NCI-H2029 treated with DMSO at 0.1 percent for 48 hours (cell line): ENCODE data around the gene SLC35D3.
"Not testable (repeated sequence)": the region's sequence is repeated elsewhere in the genome, so short reads cannot be mapped to it uniquely, and the experiment has no call there.

Experiments
- DNase-seq: peaks from one replicate; lab custom pipeline; 2025; lab: John Stamatoyannopoulos, UW

Gene SLC35D3

DNA sequence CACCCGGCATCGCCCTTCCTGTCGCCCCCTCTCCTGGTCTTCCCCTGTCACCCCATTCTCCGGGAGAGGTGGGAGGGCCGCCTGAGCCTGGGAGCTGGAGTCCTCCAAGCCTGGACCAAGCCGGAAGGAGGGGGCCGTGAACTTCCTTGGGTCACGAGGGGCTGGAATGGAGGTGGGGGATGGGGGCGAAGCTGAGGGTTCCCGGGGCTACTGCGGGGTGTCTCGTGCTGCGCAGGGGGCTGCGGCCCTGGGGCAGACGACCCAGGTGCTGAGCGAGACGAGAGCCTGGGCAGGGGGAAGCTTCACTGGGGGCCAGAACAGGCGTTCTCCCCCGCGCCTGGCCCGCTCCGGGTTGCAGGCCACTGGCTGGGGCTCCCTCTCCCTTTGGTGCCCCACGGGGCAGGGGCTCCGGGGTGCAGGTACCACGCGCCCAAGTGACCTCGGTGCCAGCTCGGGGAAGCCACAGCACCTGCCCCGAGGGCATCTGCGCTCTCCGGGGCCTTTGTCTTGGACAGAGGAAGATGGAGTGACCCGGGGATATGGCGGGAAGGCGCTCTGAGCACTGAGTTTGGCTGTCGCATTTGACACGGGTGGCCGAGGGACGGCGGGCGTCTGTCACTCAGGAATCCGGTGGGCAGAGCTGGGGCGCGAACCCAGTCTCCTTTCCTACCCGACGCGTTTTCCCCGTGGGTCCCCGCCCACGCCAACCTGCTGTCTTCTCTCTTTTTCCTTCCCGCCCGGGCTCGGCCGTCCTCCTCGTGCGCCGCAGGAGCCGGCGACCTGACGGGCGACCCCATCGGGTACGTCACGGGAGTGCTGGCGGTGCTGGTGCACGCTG lies 1.2 kb downstream of the SLC35D3 start:
- DNase-seq: no peak

DNA sequence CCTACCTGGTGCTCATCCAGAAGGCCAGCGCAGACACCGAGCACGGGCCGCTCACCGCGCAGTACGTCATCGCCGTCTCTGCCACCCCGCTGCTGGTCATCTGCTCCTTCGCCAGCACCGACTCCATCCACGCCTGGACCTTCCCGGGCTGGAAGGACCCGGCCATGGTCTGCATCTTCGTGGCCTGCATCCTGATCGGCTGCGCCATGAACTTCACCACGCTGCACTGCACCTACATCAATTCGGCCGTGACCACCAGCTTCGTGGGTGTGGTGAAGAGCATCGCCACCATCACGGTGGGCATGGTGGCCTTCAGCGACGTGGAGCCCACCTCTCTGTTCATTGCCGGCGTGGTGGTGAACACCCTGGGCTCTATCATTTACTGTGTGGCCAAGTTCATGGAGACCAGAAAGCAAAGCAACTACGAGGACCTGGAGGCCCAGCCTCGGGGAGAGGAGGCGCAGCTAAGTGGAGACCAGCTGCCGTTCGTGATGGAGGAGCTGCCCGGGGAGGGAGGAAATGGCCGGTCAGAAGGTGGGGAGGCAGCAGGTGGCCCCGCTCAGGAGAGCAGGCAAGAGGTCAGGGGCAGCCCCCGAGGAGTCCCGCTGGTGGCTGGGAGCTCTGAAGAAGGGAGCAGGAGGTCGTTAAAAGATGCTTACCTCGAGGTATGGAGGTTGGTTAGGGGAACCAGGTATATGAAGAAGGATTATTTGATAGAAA lies 2.0 kb downstream of the SLC35D3 start:
- DNase-seq: no peak

DNA sequence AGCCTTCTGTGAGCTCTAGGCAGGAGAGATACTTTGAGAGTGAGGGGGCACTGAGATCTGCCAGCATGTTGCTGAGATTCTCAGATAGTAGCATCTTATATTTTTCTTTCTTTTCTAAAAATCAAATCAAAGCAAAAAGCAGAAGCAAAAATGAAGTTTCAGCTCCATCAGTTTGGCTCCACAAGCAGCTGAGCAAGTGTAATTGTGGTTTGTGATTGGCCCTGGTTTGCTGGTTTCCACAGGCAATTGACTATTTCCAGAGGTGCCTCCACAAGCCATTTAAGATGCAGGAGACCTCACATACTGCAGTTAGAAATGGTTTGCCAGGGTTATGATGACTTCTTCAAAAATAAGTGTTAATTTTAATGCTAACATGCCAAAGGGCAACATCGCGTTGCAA lies 4.3 kb downstream of the SLC35D3 start:
- no peak for DNase-seq

DNA sequence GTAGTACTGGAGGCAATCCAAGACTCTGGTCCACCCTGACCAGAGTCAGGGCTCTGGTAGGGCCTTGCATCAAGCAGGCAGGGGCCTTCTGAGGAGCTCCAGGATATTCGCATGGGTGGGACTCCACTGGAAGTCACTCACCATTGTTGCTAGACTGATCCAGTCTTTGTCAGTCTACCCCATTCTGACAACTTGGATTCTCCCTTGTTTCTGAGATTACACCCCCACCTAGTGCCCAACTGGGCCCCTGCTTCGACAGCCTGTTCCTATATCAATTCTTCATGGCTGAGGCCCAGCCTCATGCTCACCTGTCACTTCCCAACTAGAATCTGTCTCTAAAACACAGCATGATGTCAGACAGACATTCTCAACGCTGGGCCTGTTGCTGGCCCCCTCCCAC lies 5.2 kb downstream of the SLC35D3 start:
- no peak for DNase-seq

DNA sequence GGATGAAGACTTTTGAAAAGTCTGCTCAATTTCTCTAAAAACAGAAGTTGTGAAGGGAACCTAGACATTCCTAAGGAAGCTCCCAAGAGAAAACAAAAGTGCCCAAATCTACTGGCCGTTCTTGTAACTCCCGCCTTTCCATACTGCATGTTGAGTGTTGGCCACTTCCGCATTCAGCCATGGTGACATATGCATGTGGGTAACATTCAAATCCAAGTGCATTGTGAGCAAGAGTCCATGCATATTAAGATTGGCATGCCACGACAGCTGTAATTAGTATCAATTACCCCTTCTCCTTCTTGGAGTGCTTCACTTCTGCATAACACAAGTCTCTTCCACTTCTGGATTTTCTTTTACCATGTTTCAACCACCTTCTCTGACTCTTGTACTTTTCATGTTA lies 8.4 kb downstream of the SLC35D3 start:
- no peak for DNase-seq

DNA sequence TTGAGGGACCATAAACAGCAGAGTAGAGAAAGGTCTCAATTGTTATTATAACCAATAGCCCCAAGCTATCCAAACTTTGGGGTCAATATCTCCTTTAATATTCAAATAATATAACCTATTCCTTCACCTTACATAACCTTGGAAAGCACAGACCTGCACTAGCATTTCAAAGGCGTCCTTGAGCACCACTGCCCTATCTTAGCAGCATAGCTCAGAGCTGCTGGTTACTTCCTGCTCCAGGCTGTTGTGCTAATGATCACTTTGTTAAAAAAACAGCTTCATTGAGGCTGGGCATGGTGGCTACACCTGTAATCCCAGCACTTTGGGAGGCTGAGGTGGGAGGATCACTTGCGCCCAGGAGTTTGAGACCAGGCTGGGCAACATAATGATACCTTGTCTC lies 10.5 kb downstream of the SLC35D3 start:
- no peak for DNase-seq

DNA sequence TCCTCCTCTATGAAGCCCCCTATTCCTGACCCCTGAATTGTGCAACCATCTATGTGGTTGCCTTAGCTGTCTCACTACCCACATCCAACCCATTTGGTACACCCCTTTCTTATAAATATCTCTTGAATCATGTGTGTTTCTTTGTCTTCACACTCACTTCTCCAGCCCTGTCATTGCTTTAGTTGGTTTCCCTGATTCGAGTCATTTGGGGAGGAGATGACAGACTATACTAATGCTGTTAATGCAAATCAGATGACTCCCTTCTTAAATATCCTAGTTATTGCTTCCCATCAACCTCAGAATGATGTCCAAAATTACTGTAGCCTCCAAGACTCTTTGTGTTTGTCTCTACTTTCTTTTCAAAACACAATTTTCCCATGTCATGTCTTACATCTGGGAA lies 23.0 kb downstream of the SLC35D3 start:
- DNase-seq: no peak

DNA sequence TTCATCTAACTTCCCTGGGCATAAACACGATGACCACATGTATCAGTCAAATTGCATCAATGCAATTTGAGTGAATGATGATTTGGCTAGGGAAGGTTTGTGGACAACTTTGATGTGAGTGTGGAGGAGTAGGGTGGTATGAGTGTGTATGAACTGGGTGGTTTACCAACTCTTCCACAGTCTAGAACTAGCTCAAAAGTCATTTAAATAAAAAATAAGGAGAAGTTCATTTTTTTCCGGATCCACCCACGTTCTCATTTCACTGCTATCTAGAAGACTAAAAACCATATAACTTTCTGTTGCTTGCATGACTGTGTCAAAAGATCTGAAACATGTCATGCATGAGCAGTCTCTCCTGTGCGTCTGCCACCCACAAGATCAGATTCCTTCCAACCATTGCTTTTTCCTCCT lies 23.6 kb downstream of the SLC35D3 start:
- no peak for DNase-seq

DNA sequence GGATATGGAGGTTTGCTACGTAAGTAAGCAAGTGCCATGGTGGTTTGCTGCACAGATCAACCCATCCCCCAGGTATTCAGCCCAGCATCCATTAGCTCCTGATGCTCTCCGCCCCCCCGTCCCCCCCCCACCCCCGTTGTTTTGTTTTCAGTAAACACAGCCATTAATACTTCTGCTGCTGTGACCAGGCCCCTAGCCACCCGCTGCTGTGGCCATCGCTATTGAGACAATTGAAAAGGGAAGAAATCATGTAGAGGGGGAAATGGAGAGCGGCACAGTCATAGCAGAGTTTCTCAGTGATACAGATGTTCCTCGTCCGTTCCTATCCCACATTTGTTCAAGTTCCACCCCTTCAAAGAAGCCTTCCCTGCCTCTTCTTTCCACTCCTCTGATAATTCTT lies 24.9 kb downstream of the SLC35D3 start:
- DNase-seq: no peak

DNA sequence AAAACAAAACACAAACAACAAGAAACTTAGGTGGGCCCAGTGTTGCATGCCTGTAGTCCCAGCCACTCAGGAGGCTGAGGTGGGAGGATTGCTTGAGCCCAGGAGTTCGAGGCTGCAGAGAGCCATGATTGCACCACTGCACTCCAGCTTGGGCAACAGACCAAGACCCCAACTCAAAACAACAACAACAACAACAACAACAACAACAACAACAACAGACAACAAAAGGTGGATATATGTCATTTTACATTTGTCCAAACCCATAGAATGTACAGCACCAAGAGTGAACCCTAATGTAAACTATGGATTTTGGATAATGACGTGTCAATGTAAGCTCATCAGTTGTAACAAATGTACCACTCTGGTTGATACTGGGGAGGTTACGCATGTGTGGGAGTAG lies 27.9 kb downstream of the SLC35D3 start:
- DNase-seq: not testable (repeated sequence)

DNA sequence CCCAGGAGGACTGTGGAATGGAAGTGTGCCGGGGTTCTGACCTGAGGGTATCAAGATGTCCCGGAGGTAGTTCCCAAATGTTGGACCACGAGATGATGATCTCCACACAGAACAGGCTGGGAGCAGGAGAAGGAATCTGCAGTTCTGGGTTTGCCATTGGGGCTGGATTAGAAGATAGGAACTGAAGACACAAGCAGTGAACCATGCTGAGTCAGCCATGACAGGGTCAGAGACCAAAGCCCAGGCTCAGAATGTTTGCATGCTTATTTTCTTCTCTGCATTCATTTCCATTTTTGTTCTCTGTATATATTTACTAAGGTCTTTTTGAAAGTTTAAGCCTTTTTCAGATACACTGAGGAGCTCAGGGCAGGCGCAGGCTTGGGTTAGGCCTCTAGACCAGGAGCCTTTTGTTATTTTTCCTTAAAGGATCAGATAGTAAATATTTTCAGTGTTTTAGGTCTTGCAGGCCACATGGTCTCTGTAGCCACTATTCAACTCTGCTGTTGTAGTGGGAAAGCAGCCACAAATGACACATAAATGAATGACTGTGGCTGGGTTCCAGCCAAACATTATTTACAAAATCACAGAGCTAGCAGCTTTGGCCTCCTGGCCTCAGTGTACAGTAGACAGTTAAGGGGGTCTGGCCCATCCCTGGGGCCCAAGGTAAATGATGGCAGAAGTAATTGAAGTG lies 28.5 kb downstream of the SLC35D3 start:
- DNase-seq: no peak

DNA sequence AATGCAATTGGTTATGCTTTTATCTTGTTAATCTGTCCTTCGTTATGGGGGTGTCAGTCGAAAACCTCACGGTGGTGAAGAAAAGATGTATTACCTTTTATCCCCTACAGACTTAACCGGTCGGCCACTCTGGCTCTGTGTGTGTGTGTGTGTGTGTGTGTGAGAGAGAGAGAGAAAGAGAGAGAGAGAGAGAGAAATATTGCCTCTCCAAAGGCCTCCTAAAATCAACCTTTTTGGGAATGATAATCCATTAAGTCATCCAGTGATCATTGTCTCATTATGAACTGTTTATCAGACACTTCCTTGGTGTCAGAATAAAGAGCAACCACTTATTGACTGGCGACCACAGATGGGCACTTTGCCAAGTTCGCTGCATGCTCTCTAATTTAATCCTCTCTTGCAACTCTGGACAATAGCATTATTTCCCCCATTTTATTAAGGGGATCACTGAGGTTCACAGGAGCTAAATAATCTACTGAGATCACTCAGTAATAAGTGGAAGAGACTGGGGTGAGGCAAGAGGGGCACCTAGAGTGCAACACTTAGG lies 30.7 kb downstream of the SLC35D3 start:
- peak; percentile 14 for DNase-seq

DNA sequence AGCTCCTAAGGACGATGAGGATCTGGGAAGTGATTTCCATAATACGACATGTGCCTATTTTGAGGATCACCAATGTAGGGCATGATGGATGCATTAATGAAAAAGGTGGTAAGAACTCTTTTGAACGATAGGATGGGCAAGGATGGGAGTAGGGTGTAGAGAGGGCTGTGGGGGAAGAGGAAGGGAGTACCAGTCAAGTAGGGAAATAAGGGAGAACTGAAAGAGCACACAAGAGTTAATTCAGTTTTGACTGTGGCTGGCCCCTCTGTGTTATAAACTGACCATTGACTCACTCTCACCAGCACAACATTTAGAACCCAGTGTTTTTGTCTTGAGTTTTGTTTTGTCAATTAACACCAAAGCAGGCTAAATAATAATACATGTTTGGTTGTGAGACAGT lies 33.0 kb downstream of the SLC35D3 start:
- DNase-seq: no peak

DNA sequence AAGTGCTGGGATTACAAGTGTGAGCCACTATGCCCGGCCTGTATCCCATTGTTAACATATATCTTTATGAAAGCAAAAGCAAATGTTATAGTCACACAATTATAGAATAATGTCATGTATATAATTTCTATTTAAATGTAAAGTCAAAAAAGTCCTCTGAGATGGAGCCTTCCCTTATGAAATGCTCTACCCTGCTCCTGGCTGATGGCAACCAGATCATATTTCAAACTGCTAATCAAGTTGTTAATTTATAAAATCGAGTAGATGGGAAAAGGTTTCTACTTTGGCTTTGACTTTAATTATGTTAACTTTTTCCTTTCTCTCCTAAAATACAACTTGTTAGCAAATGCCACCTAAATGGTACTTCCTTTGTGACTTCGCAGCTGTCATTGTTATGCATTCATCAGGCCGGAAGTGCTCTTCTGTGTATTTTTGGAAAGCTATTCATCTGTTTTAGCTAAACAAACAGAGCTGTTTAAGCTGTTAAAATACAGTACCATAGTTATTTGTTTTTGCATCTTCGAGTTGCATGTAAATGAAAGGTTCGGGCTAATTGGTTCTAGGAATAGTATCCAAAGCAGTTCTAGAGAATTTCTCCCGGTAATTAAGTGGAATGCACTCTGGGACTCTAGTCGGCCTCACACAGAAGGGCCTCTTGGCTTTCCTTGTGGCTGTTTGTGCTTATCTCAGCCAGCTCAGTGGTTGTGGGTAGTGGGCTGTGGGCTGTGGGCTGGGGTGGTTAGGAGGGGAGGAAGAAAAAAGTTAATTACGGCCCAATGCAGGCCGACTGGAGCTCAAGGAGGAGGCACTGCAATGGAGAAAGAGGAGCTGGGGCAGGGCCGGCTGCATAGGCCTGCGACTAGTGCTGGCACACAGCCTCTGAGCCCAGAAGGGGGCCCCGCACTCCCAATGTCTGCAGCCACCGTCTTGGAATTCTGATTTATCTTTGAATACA lies 34.8 kb downstream of the SLC35D3 start:
- DNase-seq: no peak

DNA sequence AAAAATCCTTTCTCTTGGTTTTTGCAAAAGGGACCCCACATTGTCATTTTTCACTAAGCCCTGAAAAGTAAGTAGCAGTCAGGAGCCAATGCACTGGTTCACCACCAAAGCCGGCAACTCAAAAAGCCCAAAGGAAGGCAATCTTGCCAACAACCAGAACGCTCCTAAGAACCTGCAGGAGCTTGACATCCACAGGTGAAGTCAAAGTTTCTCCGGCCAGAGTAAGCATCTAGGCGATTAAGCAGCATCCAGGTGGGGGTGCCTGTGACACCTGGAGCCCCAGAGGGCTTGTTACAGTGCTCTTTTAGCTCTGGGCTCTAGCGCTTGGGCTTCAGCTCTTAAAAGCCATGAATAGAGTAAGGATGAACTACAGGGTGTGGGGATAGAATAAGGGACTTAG lies 36.1 kb downstream of the SLC35D3 start:
- DNase-seq: no peak

DNA sequence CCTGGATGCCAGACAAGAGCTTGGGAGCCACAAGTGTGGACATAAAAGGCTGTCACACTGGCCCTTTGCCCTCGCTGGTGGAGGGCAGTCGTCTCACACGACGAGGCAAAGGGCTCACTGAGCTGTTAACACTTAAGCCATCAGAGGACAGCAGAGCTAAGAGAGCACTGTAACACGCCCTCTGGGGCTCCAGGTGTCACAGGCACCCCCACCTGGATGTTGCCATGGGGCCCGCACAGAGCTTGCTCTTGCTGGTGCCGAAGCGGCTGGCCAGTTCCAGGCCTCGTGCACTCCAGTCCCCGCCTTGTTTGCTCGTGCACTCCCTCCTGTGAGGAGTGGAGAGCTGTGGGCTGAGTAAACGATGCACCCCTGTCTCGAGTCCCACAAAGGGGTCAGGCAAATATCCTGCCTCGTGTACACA lies 37.4 kb downstream of the SLC35D3 start:
- DNase-seq: peak; percentile 47

DNA sequence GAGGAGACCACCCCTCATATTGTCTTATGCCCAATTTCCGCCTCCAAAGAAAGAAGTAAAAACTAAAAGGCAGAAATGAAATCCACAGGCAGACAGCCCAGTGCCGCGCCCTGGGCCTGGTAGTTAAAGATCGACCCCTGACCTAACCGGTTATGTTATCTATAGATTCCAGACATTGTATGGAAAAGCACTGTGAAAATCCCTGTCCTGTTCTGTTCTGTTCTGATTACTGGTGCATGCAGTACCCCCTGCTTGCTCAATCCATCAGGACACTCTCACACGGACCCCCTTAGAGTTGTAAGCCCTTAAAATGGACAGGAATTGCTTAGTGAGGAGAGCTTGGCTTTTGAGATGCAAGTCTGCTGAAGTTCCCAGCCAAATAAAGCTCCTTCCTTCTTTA lies 37.8 kb downstream of the SLC35D3 start:
- DNase-seq: not testable (repeated sequence)

DNA sequence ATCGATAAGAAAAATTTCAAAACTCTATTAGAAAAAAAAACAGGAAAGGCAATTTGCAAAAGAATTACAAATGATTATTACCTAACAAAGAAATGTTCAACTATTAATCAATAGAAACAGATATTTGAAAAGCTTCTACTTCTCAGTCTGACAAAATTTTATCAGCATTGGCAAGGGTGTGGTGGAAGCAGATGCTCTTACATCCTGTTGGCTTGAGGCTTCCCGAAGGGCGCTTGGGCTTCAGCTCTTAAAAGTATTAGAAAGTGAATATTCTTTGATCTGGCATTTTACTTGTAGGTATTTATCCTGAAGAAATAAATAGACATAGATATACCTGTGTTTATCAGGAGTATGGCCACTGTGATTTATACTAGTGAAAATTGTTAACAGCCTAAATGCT lies 38.7 kb downstream of the SLC35D3 start:
- no peak for DNase-seq

DNA sequence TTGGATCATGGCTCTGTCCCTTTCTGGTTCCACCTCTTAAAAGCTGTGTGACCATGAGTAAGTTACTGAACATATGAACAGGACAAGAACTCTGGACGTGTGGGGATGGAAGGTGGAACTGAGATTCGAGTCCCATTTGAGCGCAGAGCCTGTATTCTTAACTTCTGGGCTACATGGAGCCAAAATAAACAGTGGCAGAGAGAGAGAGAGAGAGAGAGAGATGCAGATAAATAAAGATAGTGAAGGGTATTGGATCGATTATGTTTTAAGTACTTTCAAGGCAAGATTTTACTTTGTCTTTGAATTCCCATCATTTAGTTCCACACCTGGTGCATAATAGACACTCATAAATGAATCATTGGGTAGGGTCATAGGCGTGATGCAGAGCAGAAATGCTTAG lies 39.7 kb downstream of the SLC35D3 start:
- DNase-seq: peak; percentile 77

DNA sequence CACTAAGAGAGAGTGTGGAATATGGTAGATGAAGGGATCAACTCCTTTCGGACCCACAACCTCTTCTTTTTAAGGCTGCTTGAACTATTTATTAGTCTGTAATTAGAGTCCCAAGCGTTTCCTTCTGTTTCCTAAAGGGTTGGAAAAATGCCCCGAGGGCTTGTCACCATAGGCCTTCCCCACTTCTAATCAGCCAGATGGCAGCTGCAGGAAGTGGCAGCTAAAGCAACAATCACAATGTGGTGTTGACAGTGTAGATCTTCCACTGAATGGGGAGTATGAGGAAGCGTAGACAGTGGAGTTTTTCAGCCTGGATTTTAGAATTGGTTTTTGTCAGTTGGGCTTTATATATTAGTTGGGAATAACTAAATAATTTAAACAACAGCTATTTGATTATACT lies 40.6 kb downstream of the SLC35D3 start:
- peak; percentile 86 for DNase-seq

DNA sequence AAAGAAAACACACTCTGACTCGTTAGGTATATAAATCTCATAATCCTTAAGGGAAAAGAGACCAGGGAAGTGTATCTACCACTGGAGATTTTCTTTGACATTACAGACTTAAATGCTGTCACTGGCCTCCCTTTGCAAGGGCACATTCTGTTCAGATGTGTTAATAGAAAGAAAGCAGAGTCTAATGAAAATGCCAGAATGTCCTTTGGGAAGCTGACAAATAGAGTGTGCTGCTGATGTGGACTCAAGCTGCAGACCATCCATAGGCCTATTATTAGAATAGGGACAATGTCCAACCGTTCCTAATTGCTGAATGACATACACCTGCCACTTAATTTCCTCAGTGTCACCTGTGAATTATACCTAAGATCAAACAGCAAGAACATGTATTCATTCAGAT lies 41.2 kb downstream of the SLC35D3 start:
- no peak for DNase-seq

DNA sequence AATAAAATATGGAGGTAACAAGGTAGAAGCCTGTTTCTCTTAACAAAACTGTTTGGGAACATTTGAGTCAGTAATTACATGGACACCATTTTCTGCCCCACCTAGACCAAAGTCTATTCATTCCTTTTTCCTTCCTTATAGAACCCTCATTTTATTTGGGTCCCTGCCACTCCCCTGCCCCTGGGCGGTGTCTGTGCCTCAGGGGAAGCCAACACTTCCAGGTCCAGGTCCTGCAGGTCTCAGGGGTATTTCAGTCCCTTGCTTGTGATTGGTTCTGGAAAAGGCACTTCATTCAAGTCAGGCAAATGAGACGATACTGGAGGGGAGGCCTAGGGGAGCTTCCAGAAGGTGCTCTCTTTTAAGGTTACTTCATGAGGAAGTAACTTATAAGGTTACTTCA lies 42.3 kb downstream of the SLC35D3 start:
- DNase-seq: no peak
